OCI-LY7 (cell line): Measurements from ENCODE around the gene DHCR7. TPM values are rescaled to one million over a fixed set of nuclear protein-coding genes. Genes with fewer than 3 reads are reported as not detected.

ENCODE experiments used
- BruUV-seq: library from RNA; stranded (reverse); fragments of 400-500 nt; replicated peaks from 2 replicates; lab custom pipeline; 2021; lab: Mats Ljungman, UMichigan
- CTCF ChIA-PET: fragments of 300-600 bp; sonication (Branson Sonifier 250); formaldehyde crosslinking; loops from one replicate; lab custom pipeline; 2022; ENCODE audit warnings: antibody characterized with exemption; ENCODE audit not compliant: unreplicated experiment; lab: Charles Lee
- POLR2A ChIA-PET: fragments of 300-600 bp; sonication (Branson Sonifier 250); formaldehyde crosslinking; loops from one replicate; lab custom pipeline; 2022; ENCODE audit warnings: antibody characterized with exemption; lab: Charles Lee
- DNase-seq: peaks from one replicate; pipeline ENCODE4 v3.0.0-alpha.2; 2015; ENCODE audit warnings: low spot score
- H2AFZ ChIP-seq: fragments of 200-600 bp; sonication (generic), shearing (Covaris generic); 2 replicates; pipeline ENCODE4 v1.6.1; 2014; ENCODE audit warnings: mild to moderate bottlenecking, antibody characterized with exemption, low read length, moderate library complexity
- H3K27ac ChIP-seq: fragments of 200-600 bp; sonication (generic); 2 replicates; pipeline ENCODE4 v1.5.1; 2014; ENCODE audit warnings: mixed run types, low read depth, mild to moderate bottlenecking, moderate library complexity, low read length, inconsistent platforms; ENCODE audit not compliant: poor library complexity, severe bottlenecking
- H3K36me3 ChIP-seq: fragments of 200-600 bp; sonication (generic); 2 replicates; pipeline ENCODE4 v1.6.1; 2014; ENCODE audit warnings: mild to moderate bottlenecking, antibody characterized with exemption, low read length, moderate library complexity, mixed read lengths; ENCODE audit not compliant: insufficient read depth
- H3K4me1 ChIP-seq: fragments of 200-600 bp; sonication (generic); 2 replicates; pipeline ENCODE4 v1.5.1; 2014; ENCODE audit warnings: mild to moderate bottlenecking, low read length; ENCODE audit not compliant: insufficient read depth, poor library complexity, severe bottlenecking
- H3K4me2 ChIP-seq: fragments of 200-600 bp; sonication (generic); 2 replicates; pipeline ENCODE4 v1.6.1; 2014; ENCODE audit warnings: mild to moderate bottlenecking, low read length
- H3K4me3 ChIP-seq: fragments of 200-600 bp; sonication (generic); 2 replicates; pipeline ENCODE4 v1.5.1; 2014; ENCODE audit warnings: mild to moderate bottlenecking, low read depth, low read length; ENCODE audit not compliant: poor library complexity, severe bottlenecking
- H3K79me2 ChIP-seq: fragments of 200-600 bp; sonication (generic); 2 replicates; pipeline ENCODE4 v1.6.1; 2016; ENCODE audit warnings: low read depth, mild to moderate bottlenecking, low read length, moderate library complexity, mixed read lengths; ENCODE audit not compliant: insufficient read depth
- H3K9me2 ChIP-seq: fragments of 200-600 bp; sonication (generic); 2 replicates; pipeline ENCODE4 v1.6.1; 2016; ENCODE audit warnings: mild to moderate bottlenecking, low read length, mixed read lengths; ENCODE audit not compliant: insufficient read depth
- H3K9me3 ChIP-seq: fragments of 200-600 bp; sonication (generic); 2 replicates; pipeline ENCODE4 v1.6.1; 2014; ENCODE audit warnings: mild to moderate bottlenecking, mixed run types, low read length, mixed read lengths
- H4K20me1 ChIP-seq: fragments of 200-600 bp; sonication (generic); 2 replicates; pipeline ENCODE4 v1.6.1; 2014; ENCODE audit warnings: mild to moderate bottlenecking, antibody characterized with exemption, low read length, moderate library complexity, mixed read lengths; ENCODE audit not compliant: insufficient read depth
- EZH2phosphoT487 ChIP-seq: fragments of 200-600 bp; sonication (generic); IDR thresholded peaks from 2 replicates; pipeline ENCODE4 v1.6.1; 2018; ENCODE audit warnings: low read depth, borderline replicate concordance, mild to moderate bottlenecking, mixed run types, antibody characterized with exemption, low read length, moderate library complexity, mixed read lengths
- intact Hi-C: fragments of 100-400 bp; cut with micrococcal nuclease; formaldehyde crosslinking; loops from one replicate; pipeline ENCODE4 v1.10.0; 2022; ENCODE audit not compliant: unreplicated experiment
- total RNA-seq, 2 experiments: library from RNA; depleted of rRNA in 1 of 2; stranded (reverse); fragments of >200 nt in 1 of 2; shearing (Covaris generic) in 1 of 2; gene quantifications; 2 replicates each; pipeline ENCODE4 v1.2.3, GENCODE V29; 2014 to 2022
- TF ChIP-seq, protein P1 (sequence below): fragments of 200-600 bp; sonication (generic); conservative IDR thresholded peaks from 2 replicates; pipeline ENCODE4 v1.5.1; 2014; ENCODE audit warnings: mild to moderate bottlenecking, antibody characterized with exemption, low read length, moderate library complexity, mixed read lengths

The DHCR7 gene
- total RNA-seq, 2 experiments from 2014 or later, result 33.4 to 110 TPM

DNA sequence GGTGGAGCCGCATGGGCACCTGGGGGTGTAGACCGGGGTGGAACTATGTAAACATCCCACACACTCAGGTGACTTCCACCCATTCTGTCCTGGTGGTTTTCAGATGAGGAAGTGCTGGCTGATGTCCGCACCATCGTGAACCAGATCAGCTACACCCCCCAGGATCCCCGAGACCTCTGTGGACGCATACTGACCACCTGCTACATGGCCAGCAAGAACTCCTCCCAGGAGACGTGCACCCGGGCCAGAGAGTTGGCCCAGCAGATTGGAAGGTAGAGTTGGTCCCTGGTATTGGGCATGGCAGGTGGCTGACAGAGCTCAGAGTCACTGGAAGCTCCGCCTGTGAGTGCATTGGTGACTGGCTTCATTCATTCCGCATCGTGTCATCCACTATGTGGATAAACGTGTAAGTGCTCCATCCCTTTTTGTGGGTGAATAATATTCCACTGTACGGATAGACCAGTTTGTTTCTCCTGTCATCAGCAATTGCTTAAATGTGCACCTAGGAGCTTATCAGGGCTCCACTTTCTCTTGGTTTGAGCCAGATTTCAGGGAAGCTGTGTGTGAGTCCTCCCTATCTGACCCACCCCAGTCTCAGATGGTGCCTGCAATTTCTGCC, 34.7 kb upstream of the DHCR7 start:
- ChIA-PET POLR2A (no interaction called here), CTCF (no interaction called here)
- Histone ChIP-seq H3K36me3 (peaks cover 29% of the 10 kb centered on the region), H3K9me2 (no peaks in the 10 kb centered on the region), H3K79me2 (no peaks in the 10 kb centered on the region), H4K20me1 (no peaks in the 10 kb centered on the region), H3K4me1 (no peaks in the 10 kb centered on the region), H3K27ac (no peak overlapping the region), H3K4me3 (no peak overlapping the region), H3K9me3 (no peaks in the 10 kb centered on the region), H3K4me2 (no peak overlapping the region), H2AFZ (no peak overlapping the region)
- BruUV-seq, result no TSS peak
- intact Hi-C loops, result no loop called here
- TF ChIP-seq, protein P1, sequence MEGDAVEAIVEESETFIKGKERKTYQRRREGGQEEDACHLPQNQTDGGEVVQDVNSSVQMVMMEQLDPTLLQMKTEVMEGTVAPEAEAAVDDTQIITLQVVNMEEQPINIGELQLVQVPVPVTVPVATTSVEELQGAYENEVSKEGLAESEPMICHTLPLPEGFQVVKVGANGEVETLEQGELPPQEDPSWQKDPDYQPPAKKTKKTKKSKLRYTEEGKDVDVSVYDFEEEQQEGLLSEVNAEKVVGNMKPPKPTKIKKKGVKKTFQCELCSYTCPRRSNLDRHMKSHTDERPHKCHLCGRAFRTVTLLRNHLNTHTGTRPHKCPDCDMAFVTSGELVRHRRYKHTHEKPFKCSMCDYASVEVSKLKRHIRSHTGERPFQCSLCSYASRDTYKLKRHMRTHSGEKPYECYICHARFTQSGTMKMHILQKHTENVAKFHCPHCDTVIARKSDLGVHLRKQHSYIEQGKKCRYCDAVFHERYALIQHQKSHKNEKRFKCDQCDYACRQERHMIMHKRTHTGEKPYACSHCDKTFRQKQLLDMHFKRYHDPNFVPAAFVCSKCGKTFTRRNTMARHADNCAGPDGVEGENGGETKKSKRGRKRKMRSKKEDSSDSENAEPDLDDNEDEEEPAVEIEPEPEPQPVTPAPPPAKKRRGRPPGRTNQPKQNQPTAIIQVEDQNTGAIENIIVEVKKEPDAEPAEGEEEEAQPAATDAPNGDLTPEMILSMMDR, result no peak
- TF ChIP-seq EZH2phosphoT487, result no peak
- DNase-seq, result no peak

DNA sequence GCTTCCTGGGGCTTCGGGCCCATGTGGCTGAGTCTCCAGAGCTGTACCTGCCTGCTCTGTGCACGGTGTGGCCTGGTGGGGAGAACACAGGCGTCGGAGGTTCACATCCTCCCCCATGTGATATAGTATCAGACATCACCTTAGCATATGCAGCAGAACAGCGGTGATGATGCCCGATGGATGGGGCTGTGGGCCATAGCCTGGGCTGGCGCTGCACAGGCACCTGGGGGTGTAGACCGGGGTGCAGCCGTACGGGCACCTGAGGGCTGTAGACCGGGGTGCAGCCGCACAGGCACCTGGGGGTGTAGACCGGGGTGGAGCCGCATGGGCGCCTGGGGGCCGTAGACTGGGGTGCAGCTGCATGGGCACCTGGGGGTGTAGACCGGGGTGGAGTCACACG, 34.0 kb upstream of the DHCR7 start:
- ChIA-PET POLR2A (no interaction called here), CTCF (no interaction called here)
- DNase-seq, result no peak
- TF ChIP-seq, protein P1, result no peak
- no peak for TF ChIP-seq EZH2phosphoT487
- Histone ChIP-seq H3K4me3 (no peak overlapping the region), H4K20me1 (no peaks in the 10 kb centered on the region), H3K4me1 (no peaks in the 10 kb centered on the region), H2AFZ (no peak overlapping the region), H3K79me2 (no peaks in the 10 kb centered on the region), H3K4me2 (no peak overlapping the region), H3K9me2 (no peaks in the 10 kb centered on the region), H3K27ac (no peak overlapping the region), H3K36me3 (peaks cover 33% of the 10 kb centered on the region), H3K9me3 (no peaks in the 10 kb centered on the region)
- intact Hi-C loops, result no loop called here
- BruUV-seq, result no TSS peak

DNA sequence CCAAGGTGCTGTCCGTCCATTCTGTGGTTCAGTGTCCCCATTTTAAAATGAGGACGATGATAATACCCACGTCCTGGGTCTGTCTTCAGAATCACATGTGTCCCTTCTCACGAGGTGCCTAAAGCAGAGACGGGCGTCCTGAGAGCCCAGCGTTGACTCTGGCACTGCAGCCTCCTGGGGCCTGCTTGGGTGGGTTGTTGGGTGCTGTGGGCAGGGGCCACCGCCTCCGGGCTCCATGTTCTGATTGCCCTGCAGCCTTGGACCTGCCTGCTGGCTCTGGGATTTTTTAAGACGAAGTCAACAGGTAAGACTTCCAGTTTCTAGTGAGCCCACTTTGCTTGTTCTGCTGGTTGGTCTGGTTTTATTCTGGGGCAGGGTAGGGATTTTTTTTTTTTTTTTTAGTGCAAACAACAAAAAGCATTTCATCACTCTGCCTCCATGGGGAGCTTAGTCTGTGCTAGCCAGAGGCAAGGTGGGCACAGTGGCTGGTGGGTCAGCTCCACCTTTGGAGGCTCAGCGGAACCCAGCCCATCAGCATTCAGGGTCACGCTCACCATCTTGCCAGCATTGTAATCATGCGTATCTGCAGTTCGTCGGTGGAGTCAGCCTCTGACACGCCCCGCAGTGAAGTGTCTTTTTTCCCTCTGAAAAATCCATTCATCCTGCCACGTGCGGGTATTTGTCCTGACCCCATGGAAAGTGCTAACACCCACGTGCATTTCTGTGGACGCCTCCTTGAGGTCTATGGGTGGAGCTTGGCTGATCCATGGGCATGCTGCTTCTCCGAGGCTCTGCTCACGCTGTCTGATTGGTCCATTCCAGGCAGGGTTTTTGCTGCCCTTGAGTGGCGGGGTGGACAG, 33.1 kb upstream of the DHCR7 start:
- Histone ChIP-seq H3K79me2 (no peaks in the 10 kb centered on the region), H3K9me3 (no peaks in the 10 kb centered on the region), H3K27ac (no peak overlapping the region), H2AFZ (no peak overlapping the region), H3K36me3 (peaks cover 41% of the 10 kb centered on the region), H3K9me2 (no peaks in the 10 kb centered on the region), H3K4me1 (no peaks in the 10 kb centered on the region), H3K4me2 (no peak overlapping the region), H3K4me3 (no peak overlapping the region), H4K20me1 (no peaks in the 10 kb centered on the region)
- CTCF ChIA-PET, result no interaction called here
- no peak for DNase-seq
- no TSS peak for BruUV-seq
- intact Hi-C loops, result no loop called here
- TF ChIP-seq EZH2phosphoT487, result no peak
- TF ChIP-seq, protein P1, result no peak
- POLR2A ChIA-PET, result no interaction called here
